Nucleus accumbens (tissue), 56 donors: Measurements from ENCODE around the gene LEAP2.
"Not testable (repeated sequence)": the region's sequence is repeated elsewhere in the genome, so short reads cannot be mapped to it uniquely, and the experiment has no call there.

Source experiments
- DNase-seq, 56 donors: peaks; one replicate each; lab custom pipeline; 2025; lab: John Stamatoyannopoulos, UW

The LEAP2 gene

DNA sequence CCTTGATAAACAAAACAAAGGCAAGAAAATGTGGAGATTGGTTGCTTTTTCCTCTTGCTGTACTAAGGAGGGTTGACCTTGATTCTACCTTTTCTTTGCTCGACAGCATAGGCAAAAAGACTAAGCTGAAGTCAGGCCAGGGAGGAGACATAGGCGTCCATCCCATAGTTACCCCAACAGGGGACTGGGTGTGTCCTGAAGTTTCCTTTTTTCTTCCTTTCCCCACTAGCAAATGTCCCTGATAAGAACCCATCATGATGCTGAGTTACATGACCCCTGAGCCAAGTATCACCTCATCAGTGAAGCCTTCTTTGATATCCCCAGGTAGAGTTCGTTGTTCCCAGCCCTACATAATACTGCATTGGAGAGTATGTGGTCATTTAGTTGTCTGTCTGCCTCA lies 33.2 kb upstream of the LEAP2 start:
- no peak for DNase-seq

DNA sequence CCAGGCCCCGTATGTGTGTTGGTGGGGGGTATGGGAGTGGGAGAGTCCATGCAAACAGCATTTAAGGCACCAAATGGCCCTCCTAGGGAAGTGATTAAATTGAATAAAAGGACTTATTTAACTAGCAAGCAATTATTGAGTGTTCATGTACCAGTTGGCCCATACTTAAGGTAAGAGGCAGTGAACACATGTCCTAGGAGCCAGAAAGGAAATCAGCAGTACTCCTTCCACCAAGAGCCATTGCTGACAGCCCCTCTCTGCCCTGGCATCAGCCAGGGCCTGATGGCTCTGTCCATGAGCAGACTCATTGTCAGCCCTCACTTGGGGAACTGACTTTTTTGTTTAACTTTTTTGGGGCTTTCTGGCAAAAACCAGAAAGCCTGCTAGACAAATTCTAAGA lies 32.6 kb upstream of the LEAP2 start:
- DNase-seq: no peak

GRCh38 chr5:132841305-132841704 lies 32.2 kb upstream of the LEAP2 start:
- no peak for DNase-seq

DNA sequence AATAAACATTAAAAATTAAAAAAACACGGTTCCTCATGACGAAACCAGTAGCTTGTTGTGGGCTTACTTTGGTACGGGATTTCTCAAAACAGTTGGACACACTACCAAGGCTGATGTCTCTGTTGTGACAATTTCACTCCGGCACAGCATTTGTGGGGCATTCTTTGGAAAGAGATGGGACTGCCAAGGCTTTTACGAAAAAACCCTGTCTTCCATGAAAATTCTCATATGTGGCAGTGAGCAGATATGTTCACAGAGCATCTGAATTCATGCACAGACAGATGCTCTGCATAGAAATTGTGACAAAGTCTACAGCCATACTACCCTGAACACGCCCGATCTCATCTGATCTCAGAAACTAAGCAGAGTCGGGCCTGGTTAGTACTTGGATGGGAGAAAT lies 25.2 kb upstream of the LEAP2 start:
- DNase-seq: no peak

- no peak for DNase-seq
Observed at GRCh38 chr5:132849347-132849746, 24.1 kb upstream of the LEAP2 start.

- DNase-seq: no peak
Observed at GRCh38 chr5:132850066-132850465, 23.4 kb upstream of the LEAP2 start.

DNA sequence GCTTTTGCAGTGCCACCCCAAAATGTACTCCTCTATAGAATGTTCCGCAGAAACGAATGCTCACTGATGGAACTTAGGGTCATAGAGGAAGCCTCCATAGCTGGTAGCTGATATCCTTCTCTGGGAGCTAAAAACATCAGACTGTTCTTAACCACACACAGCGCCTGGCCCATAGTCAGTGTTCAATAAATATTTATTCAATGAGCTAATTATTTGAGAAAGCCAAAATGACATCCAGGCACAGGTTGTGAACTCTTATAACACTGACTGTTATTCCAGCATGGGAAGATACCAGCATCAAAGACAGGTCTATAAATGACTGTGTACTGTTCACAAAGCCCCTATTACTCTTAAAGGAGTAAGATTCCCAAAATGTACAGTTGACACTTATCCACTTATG lies 20.1 kb upstream of the LEAP2 start:
- no peak for DNase-seq

- DNase-seq: no peak
Observed at GRCh38 chr5:132853790-132854189, 19.7 kb upstream of the LEAP2 start.

DNA sequence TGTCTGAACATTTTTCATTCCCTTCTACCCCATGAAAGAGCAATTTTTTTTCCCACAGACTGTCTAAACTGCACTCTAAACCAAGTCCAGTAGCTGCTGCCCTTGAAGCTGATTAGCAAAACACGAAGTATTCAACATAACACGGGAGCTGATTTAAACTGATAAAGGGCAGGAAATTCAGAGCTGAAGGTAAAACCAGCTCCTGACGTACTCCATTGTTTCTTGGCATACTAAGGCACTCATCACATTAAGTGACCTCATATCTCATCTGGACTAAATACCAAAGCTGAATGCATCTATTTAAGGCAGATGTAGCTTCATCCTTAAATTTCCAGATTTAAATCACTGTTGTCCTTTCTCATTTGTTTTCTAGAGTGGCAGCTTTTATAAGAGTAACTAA lies 19.2 kb upstream of the LEAP2 start:
- no peak for DNase-seq

DNA sequence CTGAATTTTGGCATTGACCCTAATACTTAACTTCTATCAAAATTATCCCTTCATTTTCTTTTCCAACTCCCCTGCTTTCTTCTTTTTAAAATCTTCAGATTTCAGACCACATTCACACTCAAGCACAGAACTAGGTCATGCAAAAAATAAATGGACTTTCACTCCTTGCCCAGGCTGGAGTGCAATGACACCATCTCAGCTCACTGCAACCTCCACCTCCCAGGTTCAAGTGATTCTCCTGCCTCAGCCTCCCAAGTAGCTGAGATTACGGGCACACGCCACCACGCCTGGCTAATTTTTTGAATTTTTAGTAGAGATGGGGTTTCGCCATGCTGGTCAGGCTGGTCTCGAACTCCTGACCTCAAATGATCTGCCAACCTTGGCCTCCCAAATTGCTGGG lies 18.5 kb upstream of the LEAP2 start:
- DNase-seq: not testable (repeated sequence)

DNA sequence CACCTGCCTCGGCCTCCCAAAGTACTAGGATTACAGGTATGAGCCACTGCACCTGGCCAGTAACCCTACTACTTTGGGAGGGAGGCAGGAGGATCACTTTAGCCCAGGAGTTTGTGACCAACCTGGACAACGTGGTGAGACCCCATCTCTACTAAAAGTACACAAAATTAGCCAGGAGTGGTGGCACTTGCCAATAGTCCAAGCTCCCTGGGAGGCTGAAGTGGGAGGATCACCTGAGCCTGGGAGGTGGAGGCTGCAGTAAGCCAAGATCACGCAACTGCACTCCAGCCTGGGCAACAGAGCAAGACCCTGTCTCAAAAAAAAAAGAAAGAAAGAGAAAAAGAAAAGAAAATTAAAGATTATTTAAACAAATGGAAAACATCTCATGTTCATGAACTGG lies 17.5 kb upstream of the LEAP2 start:
- DNase-seq: no peak

- DNase-seq: no peak
Observed at GRCh38 chr5:132859889-132860437, 13.5 kb upstream of the LEAP2 start.

DNA sequence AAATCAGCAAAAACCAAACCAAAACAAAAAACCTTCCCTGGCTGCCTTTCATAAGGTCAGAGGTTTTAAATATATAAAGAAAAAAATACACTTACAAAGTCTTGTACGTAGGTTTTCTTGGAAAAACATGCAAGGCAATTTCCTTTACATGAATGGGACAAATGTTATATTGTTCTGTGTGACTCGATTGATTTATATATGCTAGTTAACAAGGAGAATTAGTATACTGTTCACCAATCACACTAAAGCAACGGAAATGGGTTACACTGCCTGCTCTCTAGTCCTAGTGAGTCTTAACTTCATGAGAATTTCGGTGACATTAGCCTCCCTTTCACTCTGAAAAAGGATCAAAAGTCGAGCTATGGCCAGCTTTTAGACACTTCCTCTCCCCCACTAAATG lies 12.7 kb upstream of the LEAP2 start:
- no peak for DNase-seq

GRCh38 chr5:132865668-132866341 lies 7.7 kb upstream of the LEAP2 start:
- peak in 5 of 56 donors; percentile 13 to 53 (median 33) for DNase-seq

DNA sequence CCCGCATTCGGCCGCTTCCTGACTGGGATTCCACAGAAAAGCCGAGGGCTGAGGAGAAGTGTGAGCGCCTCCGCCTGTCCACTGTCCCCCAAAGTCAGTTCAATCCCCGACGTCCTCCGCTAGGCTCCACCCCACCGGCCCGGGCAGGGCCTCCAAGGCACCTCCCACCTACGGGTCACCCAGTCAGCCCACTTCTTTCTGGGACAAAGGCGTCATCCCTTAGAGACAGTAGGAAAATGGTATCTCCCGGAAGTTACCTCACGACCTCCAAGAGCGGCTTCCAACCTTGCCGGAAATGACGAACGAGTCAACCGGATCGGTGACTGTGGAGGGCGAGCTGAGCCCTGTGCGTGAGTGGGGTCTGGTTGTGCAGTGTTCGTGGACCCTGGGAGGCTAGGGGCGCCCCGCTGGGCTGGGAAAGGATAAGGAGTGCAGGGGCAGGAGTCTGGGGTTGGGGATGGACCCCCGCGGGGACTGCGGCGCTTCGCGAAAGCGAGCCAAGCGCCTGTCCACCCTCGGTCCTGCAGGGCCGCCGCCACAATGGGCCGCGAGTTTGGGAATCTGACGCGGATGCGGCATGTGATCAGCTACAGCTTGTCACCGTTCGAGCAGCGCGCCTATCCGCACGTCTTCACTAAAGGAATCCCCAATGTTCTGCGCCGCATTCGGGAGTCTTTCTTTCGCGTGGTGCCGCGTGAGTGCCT lies 7.0 kb upstream of the LEAP2 start, which contains the start of the genes GDF9 and UQCRQ:
Gene GDF9, minus strand, starts transcription at position 128 of the 704 bp plus-strand sequence. CDS start 1,936 bp downstream, outside the sequence.
Gene UQCRQ, plus strand, starts transcription at position 301 of the 704 bp plus-strand sequence. Its CDS starts 240 bp downstream, at position 541.
- DNase-seq: peak; percentile 83 to 99 (median 97)

DNA sequence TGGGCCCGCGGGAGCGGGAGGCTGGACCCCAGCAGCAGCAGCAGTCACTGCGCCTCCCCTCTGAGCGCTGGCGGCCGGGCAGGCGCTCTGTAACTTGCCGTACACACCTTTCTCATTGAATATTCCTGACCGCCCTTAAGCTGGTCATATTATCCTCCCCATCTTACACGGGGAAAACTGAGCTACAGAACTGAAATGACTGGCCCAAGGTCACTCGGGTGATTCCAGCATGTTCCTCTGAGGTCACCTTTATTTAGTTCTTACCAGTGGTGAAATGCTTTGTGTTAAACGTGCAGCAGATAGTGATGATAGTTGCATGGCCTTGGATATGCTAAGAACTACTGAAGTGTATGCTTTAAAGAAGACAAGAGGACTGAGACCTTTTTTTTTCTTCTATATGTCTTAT lies 6.4 kb upstream of the LEAP2 start:
- DNase-seq: no peak

DNA sequence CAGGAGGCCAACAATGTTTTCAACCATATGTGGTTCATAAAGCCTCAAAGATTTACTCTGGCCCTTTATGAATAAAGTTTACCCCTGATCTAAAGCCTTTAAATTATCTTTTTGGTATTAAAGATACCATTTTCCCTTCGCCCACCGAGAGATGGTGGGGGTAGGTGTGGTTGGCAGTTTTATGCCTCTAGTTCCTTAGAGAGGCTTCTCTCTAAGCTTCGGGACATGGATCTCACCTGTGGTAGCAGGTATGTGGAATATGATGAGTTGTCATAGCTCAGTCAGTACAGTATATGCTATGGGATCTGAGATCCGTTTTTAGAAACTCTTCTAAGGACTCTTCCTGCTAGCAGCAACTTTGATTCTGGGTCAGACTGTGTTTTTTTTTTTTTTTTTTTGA lies 4.7 kb upstream of the LEAP2 start:
- no peak for DNase-seq

- no peak for DNase-seq
Observed at GRCh38 chr5:132870801-132871200, 2.7 kb upstream of the LEAP2 start.

DNA sequence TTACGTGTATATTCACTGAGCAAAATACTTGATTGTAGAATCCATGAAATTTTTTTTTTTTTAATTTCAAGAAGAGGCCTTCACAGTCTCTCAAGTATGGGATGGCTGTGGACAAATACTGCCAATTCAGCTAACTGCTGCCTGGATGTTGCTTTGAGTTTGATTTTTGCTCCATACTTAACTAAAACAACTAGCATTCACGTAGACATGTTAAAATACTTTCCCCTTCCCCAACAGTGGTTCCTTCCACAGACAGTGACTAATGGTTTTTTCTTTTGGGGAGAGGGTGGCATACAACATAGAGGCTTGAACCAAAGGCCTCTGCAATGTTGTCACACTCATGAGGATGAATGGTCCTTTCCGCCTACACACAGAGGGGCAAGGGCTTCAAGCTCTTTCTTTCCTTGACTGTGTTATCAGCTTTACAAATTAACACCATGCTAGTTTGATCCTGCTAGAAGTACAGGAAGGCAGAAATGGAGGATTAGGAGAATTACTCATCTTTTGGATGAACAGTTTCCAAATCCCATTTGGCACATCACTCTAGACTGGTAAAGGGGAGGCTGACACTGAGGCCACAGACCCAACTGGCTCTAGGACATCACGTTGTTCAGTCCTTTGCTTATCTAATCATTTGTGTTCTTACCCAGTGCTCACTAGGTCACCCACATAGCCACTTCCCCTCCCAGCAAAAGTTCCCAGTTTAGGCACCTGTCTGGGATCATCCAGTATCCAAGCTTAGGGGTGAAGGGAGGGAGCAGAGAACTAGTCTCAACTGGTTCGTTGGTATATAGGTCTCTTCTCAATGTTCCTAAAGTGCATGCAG lies 1.8 kb upstream of the LEAP2 start:
- no peak for DNase-seq

- no peak for DNase-seq
Observed at GRCh38 chr5:132872788-132873118, 715 bp upstream of the LEAP2 start.

GRCh38 chr5:132873930-132874271 lies 433 bp downstream of the LEAP2 start:
- DNase-seq: no peak
